Measurements from ENCODE around the gene MYBPC2. TPM values are rescaled to one million over a fixed set of nuclear protein-coding genes. Genes with fewer than 3 reads are reported as not detected.

MYBPC2 gene
- not detected in 2 replicates for total RNA-seq

DNA sequence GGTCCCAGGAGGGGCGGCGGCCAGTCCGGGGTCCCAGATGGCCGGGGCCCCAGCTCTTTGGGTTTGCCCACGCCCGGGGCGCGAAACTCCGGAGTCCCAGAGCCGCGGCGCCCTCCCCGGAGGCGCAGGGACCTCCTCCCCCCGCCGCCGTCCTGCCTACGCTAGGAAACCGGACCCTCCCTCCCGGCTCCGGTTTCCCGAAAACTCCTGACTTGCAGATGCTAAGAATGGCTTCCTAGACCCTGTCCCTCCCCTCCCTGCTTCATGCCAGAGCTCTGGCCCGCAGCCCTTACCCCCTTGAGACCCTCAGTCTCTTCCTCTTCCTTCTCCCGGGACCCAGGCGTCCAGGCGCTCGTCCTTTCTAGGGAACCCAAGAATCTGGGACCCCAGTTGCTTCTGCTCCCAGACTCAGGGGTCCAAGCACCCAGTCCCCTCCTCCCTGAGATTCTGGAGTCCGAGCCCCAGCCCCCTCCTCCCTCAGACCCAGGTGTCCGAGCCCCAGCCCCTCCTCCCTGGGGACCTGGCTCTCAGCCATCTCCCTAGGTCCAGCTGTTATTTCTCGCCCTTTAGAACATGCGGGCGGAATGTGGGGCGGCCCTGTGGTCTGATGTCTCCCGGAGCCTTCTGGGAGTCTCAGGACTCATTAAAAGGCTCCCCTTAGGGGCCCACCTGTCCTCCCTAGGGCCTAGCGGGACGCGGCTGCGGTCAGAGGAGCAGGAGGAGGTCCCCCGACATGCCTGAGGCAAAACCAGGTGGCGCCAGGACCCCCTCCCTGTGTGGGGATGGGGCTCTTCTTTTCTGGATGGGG, at the start of gene MYBPC2:
TSS of gene MYBPC2 (plus strand) at position 672 of the 808 bp plus-strand sequence. CDS start at position 734, 62 bp downstream.

DNA sequence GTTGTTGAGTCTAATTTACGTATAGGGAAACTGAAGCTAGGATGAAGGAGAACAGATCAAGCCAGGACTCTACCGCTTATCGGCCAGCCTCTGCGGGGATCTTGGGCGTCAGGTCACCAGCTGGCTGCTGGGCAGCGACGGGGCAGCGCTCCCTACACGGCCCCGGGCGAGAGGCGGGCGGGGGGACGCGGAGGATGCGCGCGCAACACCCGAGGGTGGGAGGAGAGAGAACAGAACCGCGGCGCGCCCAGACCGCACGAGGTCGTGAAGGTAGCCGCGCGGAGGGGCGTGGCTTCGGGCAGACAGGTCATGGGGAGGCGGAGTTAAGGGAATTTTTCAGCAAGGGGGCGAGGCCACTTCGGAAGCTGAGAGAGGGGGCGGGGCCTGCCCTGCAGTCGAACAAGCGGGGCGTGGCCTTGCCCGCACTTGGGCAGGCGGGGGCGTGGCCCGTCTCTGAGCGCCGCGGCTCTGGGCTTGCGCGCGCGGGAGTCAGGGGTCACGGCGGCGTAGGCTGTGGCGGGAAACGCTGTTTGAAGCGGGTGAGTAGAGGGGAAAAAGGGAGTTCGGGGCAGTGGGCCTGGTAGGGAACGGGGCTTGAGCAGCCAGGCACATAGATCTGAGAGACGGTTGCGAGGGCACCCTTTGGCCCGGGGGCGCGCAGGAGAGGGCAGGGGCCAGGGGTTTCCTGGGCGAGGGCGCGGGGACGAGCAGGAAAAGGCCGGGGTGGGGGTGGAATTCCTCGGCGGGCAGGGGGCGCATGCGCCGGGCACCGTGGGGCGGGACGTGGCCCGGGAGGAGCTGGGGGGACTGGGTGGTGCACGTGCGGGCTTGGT, 48.6 kb upstream of the MYBPC2 start, which contains the start of gene POLD1:
TSS of gene POLD1 (plus strand) at position 496 of the 833 bp plus-strand sequence. CDS start 14,505 bp downstream, outside the sequence.

DNA sequence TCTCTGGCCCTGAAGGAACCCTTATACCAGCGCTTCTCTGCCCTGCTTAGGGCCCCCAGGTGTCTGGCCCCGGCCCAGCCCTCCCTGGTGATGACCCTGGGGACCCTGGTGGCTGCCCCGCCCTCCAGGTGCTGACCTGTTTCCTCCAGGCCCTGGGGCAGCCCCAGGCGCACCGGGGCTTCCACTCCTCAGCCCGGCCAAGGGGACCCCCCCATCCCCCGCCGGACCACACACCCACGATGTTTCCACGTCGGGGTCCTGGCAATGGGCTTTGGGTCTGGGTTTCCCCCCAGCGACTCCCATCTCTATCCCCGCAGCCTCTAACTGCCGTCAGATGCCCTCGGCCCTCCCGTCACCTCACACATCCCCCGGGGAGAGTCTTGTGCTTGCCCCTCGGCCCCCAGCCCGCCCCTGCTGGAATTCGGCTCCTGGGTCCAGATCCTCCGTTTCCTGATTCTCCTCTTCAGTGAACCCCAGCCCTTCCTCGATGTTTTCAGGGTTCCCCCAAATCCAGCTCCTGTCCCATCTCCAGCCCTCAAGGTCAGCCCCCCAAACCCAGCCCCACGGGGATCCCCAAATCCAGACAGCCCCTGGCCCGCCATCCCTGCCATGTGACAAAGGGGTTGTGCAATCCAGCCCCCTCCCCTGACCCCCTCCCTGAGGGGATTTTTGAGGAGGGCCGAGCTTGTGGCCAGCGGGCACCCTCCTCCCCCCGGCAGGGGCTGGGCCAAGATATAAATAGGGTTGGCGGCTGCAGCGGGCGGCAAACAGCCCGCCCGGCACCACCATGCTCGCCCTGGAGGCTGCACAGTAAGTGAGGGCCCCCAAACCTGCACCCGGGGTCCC, 14.3 kb upstream of the MYBPC2 start, which contains the start of gene SPIB:
TSS of gene SPIB (plus strand) at position 763 of the 846 bp plus-strand sequence. CDS start at position 788, 25 bp downstream.

DNA sequence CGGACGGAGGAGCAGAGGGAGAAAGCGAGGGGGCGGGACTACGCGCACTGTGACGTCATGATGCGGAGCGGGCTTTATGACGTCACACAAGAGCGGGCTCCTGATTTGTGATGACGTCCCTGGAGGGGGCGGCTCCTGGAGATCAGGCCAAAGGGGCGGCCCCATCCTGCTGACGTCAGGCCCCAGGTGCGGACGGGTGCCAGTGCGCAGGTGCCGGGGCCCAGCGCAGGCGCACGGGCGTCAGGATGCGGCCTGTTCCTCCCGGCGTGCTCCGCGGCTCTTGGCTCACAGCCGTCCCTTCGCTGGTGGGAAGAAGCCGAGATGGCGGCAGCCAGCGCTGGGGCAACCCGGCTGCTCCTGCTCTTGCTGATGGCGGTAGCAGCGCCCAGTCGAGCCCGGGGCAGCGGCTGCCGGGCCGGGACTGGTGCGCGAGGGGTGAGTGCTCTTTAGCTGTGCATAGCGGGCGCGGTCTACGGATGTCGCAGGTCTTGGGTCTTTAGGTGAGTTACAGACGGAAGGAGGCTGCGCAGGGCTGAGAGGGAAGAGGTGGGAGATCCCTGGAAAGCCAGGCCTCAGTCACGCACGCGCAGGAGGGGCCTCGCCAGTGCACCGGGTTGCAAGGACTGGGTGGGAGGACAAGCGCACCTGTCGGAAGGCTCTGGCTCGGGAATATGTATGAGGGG, 43.7 kb downstream of the MYBPC2 start, which contains the start of the genes EMC10 and GARIN5A:
TSS of gene EMC10 (plus strand) at position 284 of the 683 bp plus-strand sequence. CDS start at position 322, 38 bp downstream.
TSS of gene GARIN5A (minus strand) at position 625 of the 683 bp plus-strand sequence. CDS start at position 165, 460 bp downstream.

DNA sequence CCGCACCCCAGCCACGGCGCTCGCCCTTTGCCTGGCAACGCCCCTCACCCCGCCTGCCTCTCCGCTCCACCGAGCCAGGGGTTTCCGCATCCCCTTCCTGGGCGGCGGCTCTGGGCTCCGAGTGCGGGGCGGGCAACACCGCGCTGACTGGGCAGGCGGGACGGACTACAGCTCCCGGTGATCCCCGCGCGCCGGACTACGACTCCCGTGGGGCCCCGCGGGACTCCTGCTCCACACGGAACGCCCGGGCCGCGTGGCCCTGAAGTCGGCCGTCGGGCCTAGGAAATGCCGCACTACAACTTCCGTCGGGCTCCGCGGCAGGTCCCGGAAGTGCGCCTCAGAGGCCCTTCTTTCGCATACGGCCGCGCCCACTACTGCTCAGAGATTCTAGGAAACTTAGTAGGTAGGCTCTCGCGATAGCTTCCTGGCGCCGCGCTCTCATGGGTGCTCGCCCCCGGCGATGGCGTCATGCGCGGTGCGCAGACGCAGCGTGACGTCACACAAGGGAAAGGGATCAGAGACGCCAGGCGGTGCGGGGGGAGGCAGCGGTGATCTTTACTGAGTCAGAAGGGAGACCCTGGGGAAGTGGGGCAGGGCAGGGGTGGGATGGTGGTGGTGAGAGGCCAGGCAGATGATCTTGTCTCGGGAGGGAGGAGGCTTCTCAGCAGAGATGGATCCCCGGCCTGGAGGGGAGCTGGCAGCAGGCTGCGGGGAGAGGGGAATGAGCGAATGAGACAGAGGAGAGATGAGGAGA, 78.6 kb downstream of the MYBPC2 start, which contains the start of gene JOSD2:
TSS of gene JOSD2 (minus strand) at position 123 of the 754 bp plus-strand sequence. CDS start 760 bp downstream, outside the sequence.

DNA sequence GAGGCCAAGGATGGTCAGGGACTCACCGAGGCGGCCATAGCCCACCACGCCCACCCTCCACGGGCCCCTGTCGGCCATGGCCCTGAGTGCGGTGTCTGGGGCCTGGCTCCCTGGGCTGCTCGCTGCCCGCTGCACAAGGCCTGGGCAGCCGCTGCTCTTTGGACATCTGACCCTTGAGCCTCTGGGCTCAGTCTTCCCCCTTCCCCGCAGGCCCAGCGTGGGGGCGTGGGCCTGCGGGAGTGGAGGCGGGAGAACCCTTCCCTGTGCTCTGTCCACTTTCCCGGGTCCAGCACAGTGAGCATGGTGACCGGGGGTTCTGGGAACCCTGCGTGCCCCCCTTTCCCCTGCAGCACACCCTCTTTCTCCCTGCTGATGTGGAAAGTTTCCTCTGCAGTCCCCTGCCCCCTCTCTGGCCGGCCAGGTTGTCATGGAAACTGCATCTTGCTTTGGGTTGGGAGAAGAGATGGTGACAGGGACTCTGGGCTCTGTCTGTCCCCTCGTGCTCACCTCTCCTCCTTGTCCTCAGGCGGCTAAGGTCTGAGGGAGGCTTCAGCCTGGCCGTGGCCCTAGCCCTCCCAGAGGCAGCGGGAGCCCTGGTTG, 81.2 kb downstream of the MYBPC2 start, which contains the start of gene ASPDH:
TSS of gene ASPDH (minus strand) at position 168 of the 600 bp plus-strand sequence. CDS start at position 78, 90 bp downstream.

Other genes starting within 250 kb of the MYBPC2 start
- not detected in 2 replicates for gene MYH14, start 229.3 kb upstream of the MYBPC2 start, total RNA-seq
- not detected in 2 replicates for gene KCNC3, start 103.5 kb upstream of the MYBPC2 start, total RNA-seq
- gene NAPSA, start 67.3 kb upstream of the MYBPC2 start, total RNA-seq, result 0.18 and 1.2 TPM in 2 replicates
- gene NR1H2, start 56.4 kb upstream of the MYBPC2 start, total RNA-seq, result 93.9 and 113 TPM in 2 replicates
- 36.0 and 49.9 TPM in 2 replicates for gene POLD1, start 48.5 kb upstream of the MYBPC2 start, total RNA-seq
- not detected in 2 replicates for gene SPIB, start 14.0 kb upstream of the MYBPC2 start, total RNA-seq
- 98.9 and 101 TPM in 2 replicates for gene EMC10, start 43.6 kb downstream of the MYBPC2 start, total RNA-seq
- not detected in 2 replicates for gene GARIN5A, start 44.0 kb downstream of the MYBPC2 start, total RNA-seq
- gene JOSD2, start 78.3 kb downstream of the MYBPC2 start, total RNA-seq, result 56.0 and 64.0 TPM in 2 replicates
- gene ASPDH, start 81.0 kb downstream of the MYBPC2 start, total RNA-seq, result not detected in 2 replicates
- gene LRRC4B, start 135.5 kb downstream of the MYBPC2 start, total RNA-seq, result under 0.01 TPM in 1 of 2 replicates, not detected in the other
- 0.35 TPM in 1 of 2 replicates, not detected in the other for gene SYT3, start 207.0 kb downstream of the MYBPC2 start, total RNA-seq
- not detected in 2 replicates for gene C19orf81, start 216.6 kb downstream of the MYBPC2 start, total RNA-seq